ENCODE data around the gene BPNT1.
A peak's percentile ranks its signal among the peaks of the same experiment; 100 is the strongest.
"Not testable (repeated sequence)": the region's sequence is repeated elsewhere in the genome, so short reads cannot be mapped to it uniquely, and the experiment has no call there.

Gene BPNT1

DNA sequence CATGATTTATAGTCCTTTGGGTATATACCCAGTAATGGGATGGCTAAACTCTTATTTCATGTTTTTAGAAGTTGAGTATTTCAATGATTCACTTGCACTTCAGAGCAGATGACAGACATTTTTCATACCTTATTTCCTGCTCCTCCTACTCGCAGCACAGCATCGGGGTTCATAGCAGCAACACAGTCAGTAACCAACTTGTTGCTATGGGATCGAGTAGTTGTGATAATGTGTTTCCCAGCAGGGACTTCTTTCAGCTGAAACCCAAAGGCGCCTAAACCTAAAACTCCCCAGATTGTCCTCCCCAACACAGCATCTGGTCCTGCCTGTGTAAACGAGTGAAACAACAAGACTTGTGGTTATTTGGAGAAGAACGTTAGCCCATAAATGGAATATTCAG is 27.0 kb downstream of the BPNT1 start:
- peaks cover 9% of the 10 kb centered on the region for H3K36me3 Mint-ChIP-seq (ENCODE audit: insufficient read depth)
- H3K4me1 Mint-ChIP-seq = no peaks in the 10 kb centered on the region
- H3K27ac Mint-ChIP-seq (ENCODE audit: low read depth) = no peak overlapping the region
- no peaks in the 10 kb centered on the region for H3K27me3 Mint-ChIP-seq
- H3K9me3 Mint-ChIP-seq = no peaks in the 10 kb centered on the region
- H3K4me3 Mint-ChIP-seq = no peak overlapping the region
- ATAC-seq (replicated peaks; ENCODE audit: extremely low read depth, poor library complexity, severe bottlenecking) (no peak), DNase-seq (ENCODE audit: low spot score in 2 of 2) (no peak)

DNA sequence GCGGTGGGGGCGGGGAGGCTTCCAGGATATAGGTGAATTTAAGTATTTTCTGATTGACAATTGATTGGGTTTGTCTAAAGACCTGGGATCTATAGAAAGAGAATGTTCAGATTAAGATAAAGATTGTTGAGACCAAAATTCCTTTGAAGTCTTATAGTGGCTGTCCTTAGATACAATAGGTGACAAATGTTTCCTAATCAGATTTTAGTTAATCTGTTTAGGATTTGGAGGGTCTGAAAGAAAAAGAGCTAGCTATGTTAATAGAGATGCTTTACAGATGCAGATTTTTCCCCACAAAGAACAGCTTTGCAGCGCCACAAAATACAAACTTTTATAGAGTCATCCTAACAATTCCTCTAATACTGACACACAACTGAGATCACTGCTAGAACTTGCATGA is 28.7 kb downstream of the BPNT1 start:
- ATAC-seq (replicated peaks; ENCODE audit: extremely low read depth, poor library complexity, severe bottlenecking) (no peak), DNase-seq (ENCODE audit: low spot score in 2 of 2) (no peak)
- no peak overlapping the region for H3K27ac Mint-ChIP-seq (ENCODE audit: low read depth)
- no peak overlapping the region for H3K4me3 Mint-ChIP-seq
- H3K36me3 Mint-ChIP-seq (ENCODE audit: insufficient read depth) = peaks cover 11% of the 10 kb centered on the region
- no peaks in the 10 kb centered on the region for H3K9me3 Mint-ChIP-seq
- no peaks in the 10 kb centered on the region for H3K27me3 Mint-ChIP-seq
- H3K4me1 Mint-ChIP-seq = peaks cover 7% of the 10 kb centered on the region

DNA sequence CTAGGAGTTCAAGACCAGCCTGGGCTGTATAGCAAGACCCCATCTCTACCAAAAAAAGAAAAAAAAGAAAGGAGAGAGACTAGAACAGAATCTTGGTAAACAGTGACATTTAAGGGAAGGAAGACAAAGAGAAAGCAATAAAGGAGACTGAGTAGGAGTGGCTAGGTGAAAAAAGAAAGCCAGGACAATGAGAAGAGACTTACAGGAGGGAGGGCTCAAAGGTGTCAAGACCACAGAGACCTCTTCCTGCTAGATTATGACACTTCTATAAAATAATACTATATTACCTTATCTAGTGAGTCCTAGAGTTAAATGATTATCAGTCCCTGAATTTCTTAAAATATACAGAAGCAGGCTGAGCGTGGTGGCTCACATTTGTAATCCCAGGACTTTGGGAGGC is 33.2 kb downstream of the BPNT1 start:
- no peaks in the 10 kb centered on the region for H3K9me3 Mint-ChIP-seq
- peak overlapping the region; percentile 81 for H3K27ac Mint-ChIP-seq (ENCODE audit: low read depth)
- H3K36me3 Mint-ChIP-seq (ENCODE audit: insufficient read depth) = peaks cover 10% of the 10 kb centered on the region
- H3K4me3 Mint-ChIP-seq = peak overlapping the region; percentile 50
- no peaks in the 10 kb centered on the region for H3K27me3 Mint-ChIP-seq
- DNase-seq (ENCODE audit: low spot score in 2 of 2) (no peak), ATAC-seq (replicated peaks; ENCODE audit: extremely low read depth, poor library complexity, severe bottlenecking) (peak; percentile 100)
- peaks cover 16% of the 10 kb centered on the region for H3K4me1 Mint-ChIP-seq

DNA sequence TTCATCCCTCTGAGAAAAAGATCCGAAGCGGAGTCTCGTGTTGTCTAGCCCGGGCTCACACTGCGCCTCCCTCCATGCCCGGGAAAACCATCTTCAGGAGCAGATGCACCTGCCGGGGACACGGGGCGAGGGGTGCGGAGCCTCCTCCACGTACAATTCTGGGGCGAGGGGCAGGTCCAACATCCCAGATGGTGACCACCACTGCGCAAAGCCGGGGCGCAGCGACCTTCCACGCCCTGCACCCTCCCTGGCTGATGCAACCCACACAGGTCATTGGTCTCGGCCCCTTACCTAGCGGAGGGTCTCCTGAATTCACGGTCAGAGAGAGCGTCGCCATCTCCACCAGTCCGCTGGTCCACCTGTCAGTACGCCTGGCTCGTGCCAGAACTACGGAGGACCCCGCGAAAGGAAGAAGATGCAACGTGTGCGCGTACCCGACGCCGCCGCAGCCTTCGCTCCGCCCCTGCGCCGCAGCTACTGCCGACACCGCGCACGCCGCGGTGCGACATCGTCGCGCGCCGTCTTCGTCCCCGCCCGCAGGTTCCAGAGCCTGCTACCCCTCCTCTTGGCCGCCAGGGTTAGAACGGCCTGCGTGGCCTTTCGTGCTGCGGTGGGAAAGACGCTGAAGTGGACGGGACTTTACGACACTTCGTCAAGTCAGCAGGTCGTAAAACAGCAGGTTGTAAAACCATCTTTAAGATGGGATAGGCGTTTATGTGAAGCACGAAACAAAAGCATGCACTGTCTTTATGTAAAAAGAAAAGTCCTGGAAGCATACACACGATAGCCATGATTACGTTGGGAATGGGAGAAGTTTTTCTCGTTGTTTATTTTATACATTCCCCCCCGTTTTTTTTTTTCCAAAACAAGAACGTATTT is 43.3 kb downstream of the BPNT1 start, which contains the start of gene EPRS1:
Gene EPRS1 (minus strand): TSS at position 454 of the 879 bp plus-strand sequence. CDS start 117 bp downstream, at position 337.
- peak; percentile 97 for ATAC-seq (replicated peaks; ENCODE audit: extremely low read depth, poor library complexity, severe bottlenecking)
- H3K9me3 Mint-ChIP-seq = no peaks in the 10 kb centered on the region
- H3K27ac Mint-ChIP-seq (ENCODE audit: low read depth) = peak within 1 kb of the TSS; percentile 87
- peaks cover 22% of the 10 kb centered on the region for H3K4me1 Mint-ChIP-seq
- no peaks in the 10 kb centered on the region for H3K27me3 Mint-ChIP-seq
- peak; percentile 88 to 93 for DNase-seq (ENCODE audit: low spot score in 2 of 2)
- H3K4me3 Mint-ChIP-seq = peak within 1 kb of the TSS; percentile 84
- peaks cover 17% of the 10 kb centered on the region for H3K36me3 Mint-ChIP-seq (ENCODE audit: insufficient read depth)

DNA sequence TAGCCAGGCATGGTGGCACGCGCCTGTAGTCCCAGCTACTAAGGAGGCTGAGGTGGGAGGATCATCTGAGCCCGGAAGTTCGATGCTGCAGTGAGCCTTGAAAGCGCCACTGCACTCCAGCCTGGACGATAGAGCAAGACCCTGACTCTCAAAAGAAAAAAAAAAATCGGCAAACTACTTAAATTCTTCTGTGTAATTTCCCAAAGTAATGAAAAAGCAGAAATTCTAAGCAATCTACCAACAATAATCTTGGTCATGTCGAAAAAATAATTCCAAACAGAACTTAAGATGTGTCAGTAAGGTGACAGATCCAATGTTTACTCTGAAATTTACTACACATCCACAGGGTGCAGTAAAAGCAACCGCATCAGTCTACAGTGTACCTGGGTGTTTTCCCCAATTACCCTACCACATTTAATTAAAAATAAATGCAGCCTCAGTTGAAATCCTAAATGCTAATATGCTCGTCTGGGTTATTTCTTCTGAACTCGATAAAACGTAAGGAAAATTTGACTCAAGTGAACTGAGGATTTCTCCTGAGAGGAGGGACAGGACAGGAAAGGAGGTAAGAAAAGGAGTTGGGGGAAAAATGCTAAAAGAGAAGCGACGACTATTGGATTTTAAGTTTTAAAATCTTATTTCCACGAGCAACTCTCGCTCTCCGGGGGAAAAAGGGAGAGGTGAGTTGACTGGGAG is 44.1 kb downstream of the BPNT1 start:
- H3K4me3 Mint-ChIP-seq = peak overlapping the region; percentile 84
- H3K27ac Mint-ChIP-seq (ENCODE audit: low read depth) = peak overlapping the region; percentile 87
- DNase-seq (ENCODE audit: low spot score in 2 of 2) (no peak), ATAC-seq (replicated peaks; ENCODE audit: extremely low read depth, poor library complexity, severe bottlenecking) (peak; percentile 30)
- peaks cover 19% of the 10 kb centered on the region for H3K36me3 Mint-ChIP-seq (ENCODE audit: insufficient read depth)
- peaks cover 22% of the 10 kb centered on the region for H3K4me1 Mint-ChIP-seq
- no peaks in the 10 kb centered on the region for H3K27me3 Mint-ChIP-seq
- H3K9me3 Mint-ChIP-seq = no peaks in the 10 kb centered on the region

DNA sequence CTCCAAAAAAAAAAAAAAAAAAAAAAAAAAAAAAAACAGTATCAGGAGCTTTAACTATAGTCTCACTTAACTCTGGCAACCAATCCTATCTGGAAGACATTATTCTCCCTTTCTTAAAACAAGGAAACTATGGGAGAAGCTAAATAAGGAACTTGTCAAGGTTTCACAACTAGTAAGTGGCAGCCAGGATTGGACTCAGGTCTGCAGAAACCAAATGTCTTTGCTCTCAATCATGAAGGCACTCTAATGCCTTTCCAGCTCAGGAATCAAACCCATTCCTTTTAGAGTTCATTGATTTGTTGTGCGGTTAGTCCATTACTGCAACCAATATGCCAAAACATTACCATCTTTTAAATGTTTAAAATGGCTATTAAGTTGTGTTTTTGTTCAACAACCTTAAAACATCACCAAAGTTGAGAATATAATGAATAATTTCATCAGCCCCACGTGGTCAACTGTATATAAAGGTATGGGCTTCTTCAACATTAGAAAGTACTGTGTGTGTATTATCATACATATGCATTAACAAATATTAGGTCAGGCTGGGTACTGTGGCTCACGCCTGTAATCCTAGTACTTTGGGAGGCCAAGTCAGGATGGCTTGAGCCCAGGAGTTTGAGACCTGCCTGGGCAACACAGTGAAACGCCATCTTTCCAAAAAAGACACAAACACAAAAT is 44.8 kb downstream of the BPNT1 start:
- ATAC-seq (replicated peaks; ENCODE audit: extremely low read depth, poor library complexity, severe bottlenecking) (no peak), DNase-seq (ENCODE audit: low spot score in 2 of 2) (no peak)
- Mint-ChIP-seq H3K4me1 (peaks cover 22% of the 10 kb centered on the region), H3K36me3 (ENCODE audit: insufficient read depth) (peaks cover 23% of the 10 kb centered on the region), H3K4me3 (peak overlapping the region; percentile 84), H3K9me3 (no peaks in the 10 kb centered on the region), H3K27ac (ENCODE audit: low read depth) (peak overlapping the region; percentile 87), H3K27me3 (no peaks in the 10 kb centered on the region)

DNA sequence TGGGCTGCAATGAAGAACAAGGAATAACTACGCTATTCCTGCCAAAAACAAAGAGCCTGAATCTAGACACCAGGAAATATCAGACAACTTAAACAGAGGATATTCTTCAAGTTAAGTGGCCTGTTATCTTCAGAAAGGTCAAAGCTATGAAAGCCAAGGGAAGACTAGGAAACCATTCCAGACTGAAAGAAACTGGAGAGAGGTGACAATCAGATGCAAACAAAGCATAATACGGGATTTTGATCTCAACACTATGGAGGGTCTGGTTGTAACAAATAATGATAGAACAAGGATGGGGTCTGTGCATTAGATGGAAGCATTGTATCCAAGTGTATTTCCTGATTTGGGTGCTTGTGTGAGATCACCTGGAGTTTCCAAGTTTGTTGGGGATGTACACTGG is 45.9 kb downstream of the BPNT1 start:
- Mint-ChIP-seq H3K4me3 (peak overlapping the region; percentile 8), H3K4me1 (peaks cover 26% of the 10 kb centered on the region), H3K36me3 (ENCODE audit: insufficient read depth) (peaks cover 33% of the 10 kb centered on the region), H3K27me3 (no peaks in the 10 kb centered on the region), H3K27ac (ENCODE audit: low read depth) (no peak overlapping the region), H3K9me3 (no peaks in the 10 kb centered on the region)
- ATAC-seq (replicated peaks; ENCODE audit: extremely low read depth, poor library complexity, severe bottlenecking) (no peak), DNase-seq (ENCODE audit: low spot score in 2 of 2) (no peak)

DNA sequence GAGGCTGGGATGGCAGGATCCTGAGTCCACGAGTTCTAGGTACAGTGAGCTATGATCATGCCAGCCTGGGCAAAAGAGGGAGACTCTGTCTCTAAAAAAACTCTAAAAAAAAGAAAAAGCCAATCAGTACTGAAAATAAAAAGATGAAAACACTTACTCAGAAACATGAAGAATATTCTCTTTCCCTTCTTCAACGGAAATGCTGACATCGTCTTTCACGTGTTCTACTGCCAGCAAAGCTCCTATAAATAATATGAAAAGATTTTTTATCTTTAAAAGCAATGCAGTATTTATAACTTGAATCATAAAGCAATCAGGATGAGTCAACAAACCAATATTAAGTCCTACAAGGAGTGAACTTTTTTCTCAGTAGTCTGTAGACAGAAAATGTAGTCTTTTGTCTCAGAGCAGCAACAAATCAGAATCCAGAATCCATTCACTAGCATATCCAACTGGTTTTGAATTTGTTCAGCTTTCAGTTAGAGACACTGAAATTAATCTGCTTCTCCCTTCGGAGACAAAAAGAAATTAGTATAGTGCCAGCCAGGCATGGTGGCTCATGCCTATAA is 49.5 kb downstream of the BPNT1 start:
- no peaks in the 10 kb centered on the region for H3K9me3 Mint-ChIP-seq
- peaks cover 33% of the 10 kb centered on the region for H3K36me3 Mint-ChIP-seq (ENCODE audit: insufficient read depth)
- H3K27me3 Mint-ChIP-seq = no peaks in the 10 kb centered on the region
- H3K4me3 Mint-ChIP-seq = no peak overlapping the region
- no peak overlapping the region for H3K27ac Mint-ChIP-seq (ENCODE audit: low read depth)
- DNase-seq (ENCODE audit: low spot score in 2 of 2) (no peak), ATAC-seq (replicated peaks; ENCODE audit: extremely low read depth, poor library complexity, severe bottlenecking) (no peak)
- peaks cover 36% of the 10 kb centered on the region for H3K4me1 Mint-ChIP-seq

DNA sequence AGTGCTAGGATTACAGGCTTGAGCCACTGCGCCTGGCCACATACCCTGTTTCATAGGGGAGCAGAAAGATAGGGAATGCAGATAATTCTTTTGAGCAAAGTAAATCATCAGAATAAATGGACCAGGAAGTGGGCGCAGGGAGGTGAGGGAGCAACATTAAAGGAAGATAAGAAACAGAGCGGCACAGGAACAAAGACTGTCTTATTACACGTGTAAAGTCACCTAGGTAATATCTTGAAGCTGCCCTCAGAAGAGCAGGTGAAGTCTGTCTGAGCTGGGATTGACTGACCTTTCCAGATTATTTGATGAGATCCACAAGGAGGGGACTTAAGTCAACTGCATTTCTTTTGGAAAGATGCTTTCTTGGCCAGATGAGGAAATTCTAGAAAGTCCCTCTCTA is 50.9 kb downstream of the BPNT1 start:
- Mint-ChIP-seq H3K4me3 (no peak overlapping the region), H3K36me3 (ENCODE audit: insufficient read depth) (peaks cover 40% of the 10 kb centered on the region), H3K27ac (ENCODE audit: low read depth) (no peak overlapping the region), H3K4me1 (peaks cover 36% of the 10 kb centered on the region), H3K9me3 (no peaks in the 10 kb centered on the region), H3K27me3 (no peaks in the 10 kb centered on the region)
- DNase-seq (ENCODE audit: low spot score in 2 of 2) (no peak), ATAC-seq (replicated peaks; ENCODE audit: extremely low read depth, poor library complexity, severe bottlenecking) (no peak)

DNA sequence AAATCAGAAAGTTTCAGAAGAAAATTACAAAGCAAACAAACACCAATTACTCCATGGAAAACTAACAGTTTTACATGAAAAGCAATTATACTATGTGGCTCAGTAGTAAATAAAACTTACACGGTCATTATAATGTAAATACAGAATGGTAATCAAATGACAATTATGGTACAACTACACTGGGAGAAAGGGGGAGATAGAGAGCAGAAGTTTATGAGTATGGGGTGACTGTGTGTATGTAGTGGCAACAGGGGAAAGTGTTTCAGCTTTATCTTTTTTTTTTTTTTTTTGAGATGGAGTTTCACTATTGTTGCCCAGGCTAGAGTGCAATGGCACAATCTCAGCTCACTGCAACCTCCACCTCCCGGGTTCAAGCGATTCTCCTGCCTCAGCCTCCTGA is 51.8 kb downstream of the BPNT1 start:
- not testable (repeated sequence) for H3K27ac Mint-ChIP-seq (ENCODE audit: low read depth); H3K4me3 Mint-ChIP-seq; H3K27me3 Mint-ChIP-seq; H3K9me3 Mint-ChIP-seq; DNase-seq (ENCODE audit: low spot score in 2 of 2)
- peak; percentile 82 for ATAC-seq (replicated peaks; ENCODE audit: extremely low read depth, poor library complexity, severe bottlenecking)
- Mint-ChIP-seq H3K36me3 (ENCODE audit: insufficient read depth) (peaks cover 40% of the 10 kb centered on the region), H3K4me1 (peaks cover 29% of the 10 kb centered on the region)

DNA sequence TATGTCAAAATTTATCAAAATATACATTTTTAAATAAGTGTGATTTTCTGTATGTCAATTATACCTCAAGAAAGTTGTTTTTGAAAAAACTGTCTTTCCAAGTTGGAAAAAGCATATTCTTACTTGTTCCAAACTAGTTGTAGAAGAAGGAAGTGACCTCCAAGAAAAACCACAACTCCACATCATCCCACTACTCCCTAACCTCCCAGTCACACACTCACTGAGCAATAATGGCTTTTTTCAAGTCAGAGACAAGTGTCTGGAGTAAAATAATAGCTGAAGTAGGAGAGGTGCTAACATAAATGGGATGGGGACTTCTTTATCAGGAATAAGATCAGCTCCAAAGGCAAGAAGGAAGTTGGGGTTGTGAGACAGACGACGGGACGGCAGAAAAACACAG is 56.7 kb downstream of the BPNT1 start:
- Mint-ChIP-seq H3K9me3 (no peaks in the 10 kb centered on the region), H3K4me1 (peaks cover 20% of the 10 kb centered on the region), H3K4me3 (no peak overlapping the region), H3K36me3 (ENCODE audit: insufficient read depth) (peaks cover 46% of the 10 kb centered on the region), H3K27me3 (no peaks in the 10 kb centered on the region), H3K27ac (ENCODE audit: low read depth) (no peak overlapping the region)
- DNase-seq (ENCODE audit: low spot score in 2 of 2) (no peak), ATAC-seq (replicated peaks; ENCODE audit: extremely low read depth, poor library complexity, severe bottlenecking) (no peak)

DNA sequence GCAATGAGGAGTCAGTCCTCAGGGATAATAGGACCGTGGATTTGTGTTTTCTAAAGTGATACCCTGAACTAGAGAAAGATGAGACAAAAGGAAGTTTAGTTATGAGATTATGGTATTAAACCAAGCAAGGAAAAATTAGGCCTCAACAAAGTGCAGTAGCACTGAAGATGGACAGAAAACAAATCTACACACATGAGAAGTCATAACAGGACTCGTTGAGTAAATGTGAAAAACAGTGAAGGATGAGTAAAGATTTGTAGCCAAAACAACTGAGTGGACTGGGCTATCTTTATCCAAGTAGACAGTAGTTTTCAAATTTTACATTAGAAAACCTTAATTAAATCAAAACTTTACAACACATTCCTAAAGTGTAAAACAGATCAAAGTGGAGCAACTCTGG is 58.3 kb downstream of the BPNT1 start:
- no peak for DNase-seq (ENCODE audit: low spot score in 2 of 2)
- peaks cover 53% of the 10 kb centered on the region for H3K36me3 Mint-ChIP-seq (ENCODE audit: insufficient read depth)
- H3K4me3 Mint-ChIP-seq = no peak overlapping the region
- H3K27me3 Mint-ChIP-seq = no peaks in the 10 kb centered on the region
- peaks cover 10% of the 10 kb centered on the region for H3K4me1 Mint-ChIP-seq
- ATAC-seq (replicated peaks; ENCODE audit: extremely low read depth, poor library complexity, severe bottlenecking) = no peak
- H3K9me3 Mint-ChIP-seq = no peaks in the 10 kb centered on the region
- no peak overlapping the region for H3K27ac Mint-ChIP-seq (ENCODE audit: low read depth)

All from central memory CD8-positive, alpha-beta T cell (primary cell).